GM21825 (cell line): Measurements from ENCODE around the gene KCNJ11.
A peak's percentile ranks its signal among the peaks of the same experiment; 100 is the strongest.
"Not testable (repeated sequence)": the region's sequence is repeated elsewhere in the genome, so short reads cannot be mapped to it uniquely, and the experiment has no call there.

Source experiments
- ATAC-seq: cut with Tn5 transposase; IDR thresholded peaks from one replicate; pipeline ENCODE4 v1.9.1; 2021; ENCODE audit warnings: mild to moderate bottlenecking, moderate library complexity; ENCODE audit not compliant: unreplicated experiment

KCNJ11 gene

GRCh38 chr11:17388609-17389210 is at the start of gene KCNJ11:
Gene KCNJ11, minus strand, starts transcription at chr11:17388659. Its CDS starts 568 bp downstream, at chr11:17388091.
- peak; percentile 39 for ATAC-seq

- ATAC-seq = no peak
These were observed 48.9 kb upstream of the KCNJ11 start for GRCh38 chr11:17437366-17437765.

- no peak for ATAC-seq
These were observed 45.6 kb upstream of the KCNJ11 start for GRCh38 chr11:17434108-17434507.

GRCh38 chr11:17432002-17432401 is 43.5 kb upstream of the KCNJ11 start:
- no peak for ATAC-seq

GRCh38 chr11:17431139-17431538 is 42.7 kb upstream of the KCNJ11 start:
- no peak for ATAC-seq

GRCh38 chr11:17430616-17431015 is 42.2 kb upstream of the KCNJ11 start:
- no peak for ATAC-seq

GRCh38 chr11:17428925-17429324 is 40.5 kb upstream of the KCNJ11 start:
- no peak for ATAC-seq

GRCh38 chr11:17428261-17428660 is 39.8 kb upstream of the KCNJ11 start:
- no peak for ATAC-seq

GRCh38 chr11:17426233-17426632 is 37.8 kb upstream of the KCNJ11 start:
- ATAC-seq = not testable (repeated sequence)

GRCh38 chr11:17423533-17424310 is 35.3 kb upstream of the KCNJ11 start:
- ATAC-seq = no peak

- ATAC-seq = no peak
These were observed 33.3 kb upstream of the KCNJ11 start for GRCh38 chr11:17421781-17422180.

- no peak for ATAC-seq
These were observed 30.1 kb upstream of the KCNJ11 start for GRCh38 chr11:17418444-17419081.

- ATAC-seq = no peak
These were observed 28.0 kb upstream of the KCNJ11 start for GRCh38 chr11:17416492-17416891.

- no peak for ATAC-seq
These were observed 27.2 kb upstream of the KCNJ11 start for GRCh38 chr11:17415523-17416104.

- ATAC-seq = no peak
These were observed 26.5 kb upstream of the KCNJ11 start for GRCh38 chr11:17414992-17415391.

GRCh38 chr11:17414317-17414737 is 25.9 kb upstream of the KCNJ11 start:
- ATAC-seq = no peak

- no peak for ATAC-seq
These were observed 25.2 kb upstream of the KCNJ11 start for GRCh38 chr11:17413414-17414316.

GRCh38 chr11:17412488-17413180 is 24.2 kb upstream of the KCNJ11 start:
- ATAC-seq = no peak

GRCh38 chr11:17411418-17411817 is 23.0 kb upstream of the KCNJ11 start:
- ATAC-seq = no peak
